Spleen (tissue), 11 donors: ENCODE measurements around the gene FBXL16. TPM values are rescaled to one million over a fixed set of nuclear protein-coding genes. Genes with fewer than 3 reads are reported as not detected.

Experiments
- DNase-seq: peaks from one replicate; pipeline ENCODE4 v3.0.0-alpha.2; 2020
- H3K27ac ChIP-seq, 8 donors: fragments of 200-600 bp; sonication (generic) in 7 of 8; 1 replicate in 4 of 8; 2 replicates in 4 of 8; pipeline versions ENCODE4 v1.5.0 to v1.8.0; 2016 to 2021; ENCODE audit warnings: inconsistent platforms in 4 of 8, mild to moderate bottlenecking in 4 of 8, moderate library complexity in 1 of 8
- H3K27me3 ChIP-seq, 7 donors: fragments of 200-600 bp; sonication (generic) in 6 of 7; replicated peaks in 1 of 7; 1 replicate in 4 of 7; 2 replicates in 3 of 7; pipeline versions ENCODE4 v1.5.0 to v1.8.0; 2016 to 2021; ENCODE audit warnings: inconsistent platforms in 3 of 7, mild to moderate bottlenecking in 1 of 7
- H3K36me3 ChIP-seq, 6 donors: fragments of 200-600 bp; sonication (generic) in 5 of 6; 1 replicate in 4 of 6; 2 replicates in 2 of 6; pipeline versions ENCODE4 v1.5.0 to v1.8.0; 2016 to 2021; ENCODE audit warnings: inconsistent platforms in 2 of 6
- H3K4me1 ChIP-seq, 6 donors: fragments of 200-600 bp; sonication (generic) in 5 of 6; 1 replicate in 3 of 6; 2 replicates in 3 of 6; pipeline versions ENCODE4 v1.5.0 to v1.8.0; 2016 to 2021; ENCODE audit warnings: inconsistent platforms in 3 of 6
- H3K4me3 ChIP-seq, 8 donors: fragments of 200-600 bp; sonication (generic) in 7 of 8; 1 replicate in 4 of 8; 2 replicates in 4 of 8; pipeline versions ENCODE4 v1.5.0 to v1.8.0; 2016 to 2021; ENCODE audit warnings: inconsistent platforms in 4 of 8, mild to moderate bottlenecking in 4 of 8, moderate library complexity in 2 of 8
- H3K9me3 ChIP-seq, 8 donors: fragments of 200-600 bp; sonication (generic) in 7 of 8; 1 replicate in 4 of 8; 2 replicates in 4 of 8; pipeline versions ENCODE4 v1.5.0 to v1.8.0; 2016 to 2021; ENCODE audit warnings: inconsistent platforms in 4 of 8
- CTCF ChIP-seq, 11 experiments: fragments of 200-600 bp in 7 of 11; fragments of 450-650 bp in 4 of 11; sonication (generic) in 4 of 11; IDR thresholded peaks in 8 of 11; conservative IDR thresholded peaks in 3 of 11; 1 replicate in 7 of 11; 2 replicates in 4 of 11; pipeline versions ENCODE4 v1.4.0 to v1.8.0; 2016 to 2021; ENCODE audit warnings: antibody characterized with exemption in 11 of 11, inconsistent platforms in 4 of 11, mild to moderate bottlenecking in 1 of 11
- POLR2A ChIP-seq, 3 donors: fragments of 450-650 bp; IDR thresholded peaks; one replicate each; pipeline ENCODE4 v1.5.1; 2017; ENCODE audit warnings: antibody characterized with exemption in 3 of 3, mild to moderate bottlenecking in 1 of 3
- POLR2AphosphoS5 ChIP-seq, 3 donors: sonication (generic); formaldehyde crosslinking; IDR thresholded peaks; one replicate each; pipeline ENCODE4 v1.5.1; 2017; ENCODE audit warnings: antibody characterized with exemption in 3 of 3
- WGBS, 5 donors: extraction: QIAGEN DNeasy Blood & Tissue Kit in 3 of 5; methylation state at CpG; one replicate each; pipeline versions ENCODE4 v1.1.5 to v1.1.7; 2013 to 2018; 5-methylcytosine and 5-hydroxymethylcytosine counted together
- intact Hi-C: fragments of 100-400 bp; cut with DNase I; formaldehyde crosslinking; loops from one replicate; pipeline ENCODE4 v1.15.0; 2023; ENCODE audit warnings: low total_unique reads
- polyA plus RNA-seq, 3 donors: library from polyadenylated mRNA; stranded (reverse); fragments of 200-250 nt; gene quantifications; one replicate each; pipeline ENCODE4 v1.2.1, GENCODE V29; 2013
- total RNA-seq, 7 donors: library from RNA; depleted of rRNA in 3 of 7; stranded (reverse); fragments of >200 nt in 3 of 7; fragmentation: NEBNext Ultra II Directional in 4 of 7; extraction: Animal tissue kit (Norgen Biotek cat#: 25700) in 4 of 7; gene quantifications; one replicate each; pipeline versions ENCODE4 v1.1.0 to v1.2.1, GENCODE V29; 2016 to 2021
- donor health status: healthy with polysubstance abuse.
- donor health status: DM: no; HTN: no; CAD: no; lungs with moderate emphysema.
- donor health status: DM: no; HTN: no; CAD: no.
- donor health status: Bipolar disorder and iron deficiency.
- donor health status: healthy.
- donor health status: DM: no; HTN: no; CAD: no.
- donor health status: DM: yes; HTN: yes; CAD: no.

The FBXL16 gene
- total and polyA plus RNA-seq, 10 donors, result 0.48 to 2.6 (median 1.5) TPM

DNA sequence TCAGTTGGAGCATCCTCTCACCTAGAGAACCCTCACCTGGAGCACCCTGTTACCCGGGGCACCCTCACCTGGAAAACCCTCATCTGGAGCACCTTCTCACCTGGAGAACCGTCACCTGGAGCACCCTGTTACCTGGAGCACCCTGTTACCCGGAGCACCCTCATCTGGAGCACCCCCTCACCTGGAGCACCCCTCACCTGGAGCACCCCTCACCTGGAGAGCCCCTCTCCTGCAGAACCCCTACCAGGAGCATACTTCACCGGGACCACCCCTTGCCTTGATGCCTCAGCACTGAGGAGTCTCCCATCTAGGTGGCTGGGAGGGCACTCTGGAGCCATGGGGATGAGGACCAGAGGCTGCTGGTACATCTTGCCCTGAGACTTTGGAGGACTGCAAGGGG, 3.4 kb upstream of the FBXL16 start:
- intact Hi-C loops, result no loop called here
- no peaks in the 10 kb centered on the region for H3K36me3 ChIP-seq
- H3K27ac ChIP-seq, result no peak overlapping the region
- peaks cover 8 to 100% (median 72%) of the 10 kb centered on the region in 7 donors for H3K27me3 ChIP-seq
- no peak for DNase-seq
- peaks cover 0 to 42% (median 17%) of the 10 kb centered on the region in 6 donors for H3K4me1 ChIP-seq
- H3K4me3 ChIP-seq, result no peak overlapping the region
- 67 to 90% (median 80%) methylated on average over 3 to 4 of the region's 4 CpGs for WGBS, 5 donors
- TF ChIP-seq CTCF (IDR thresholded peaks at IDR 0.05 in 8 of 11, conservative IDR thresholded peaks at IDR 0.05 in 3 of 11) (no peak), POLR2AphosphoS5 (IDR thresholded peaks at IDR 0.05) (no peak), POLR2A (IDR thresholded peaks at IDR 0.05) (no peak)
- no peaks in the 10 kb centered on the region for H3K9me3 ChIP-seq

DNA sequence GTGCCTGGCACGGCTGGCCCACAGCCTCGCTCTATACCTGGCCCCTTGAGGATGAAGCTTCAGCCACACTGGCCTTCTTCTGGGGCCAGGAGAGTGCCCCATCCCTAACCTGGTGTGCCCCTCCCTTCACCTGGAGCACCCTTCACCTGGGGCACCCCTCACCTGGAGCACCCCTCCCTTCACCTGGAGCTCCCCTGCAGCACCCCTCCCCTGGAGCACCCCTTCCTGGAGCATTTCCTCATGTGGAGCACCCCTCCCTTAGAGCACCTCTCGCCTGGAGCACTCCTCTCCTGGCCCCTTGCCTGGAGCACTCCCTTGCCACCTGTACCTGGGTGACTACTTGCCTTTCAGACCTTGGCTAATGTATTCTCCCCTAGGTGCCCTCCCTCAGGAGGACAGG, 2.4 kb upstream of the FBXL16 start:
- 51 to 59% (median 56%) methylated on average over 3 of the region's 3 CpGs for WGBS, 5 donors

GRCh38 chr16:707062-707538, 1.5 kb upstream of the FBXL16 start:
- Histone ChIP-seq H3K27me3 (peaks cover 8 to 100% (median 91%) of the 10 kb centered on the region in 7 donors), H3K4me1 (peaks cover 0 to 36% (median 16%) of the 10 kb centered on the region in 6 donors), H3K36me3 (no peaks in the 10 kb centered on the region), H3K4me3 (no peak overlapping the region), H3K9me3 (no peaks in the 10 kb centered on the region), H3K27ac (no peak overlapping the region)
- WGBS, 5 donors, result 44 to 52% (median 48%) methylated on average over 5 to 14 of the region's 14 CpGs
- DNase-seq, result no peak
- intact Hi-C loops, result no loop called here
- TF ChIP-seq CTCF (IDR thresholded peaks at IDR 0.05 in 8 of 11, conservative IDR thresholded peaks at IDR 0.05 in 3 of 11), result no peak

More for the DNA sequence above, 2.4 kb upstream of the FBXL16 start:
- Histone ChIP-seq H3K27me3 (peaks cover 8 to 100% (median 81%) of the 10 kb centered on the region in 7 donors), H3K36me3 (no peaks in the 10 kb centered on the region), H3K4me1 (peaks cover 0 to 37% (median 16%) of the 10 kb centered on the region in 6 donors), H3K4me3 (no peak overlapping the region), H3K27ac (no peak overlapping the region), H3K9me3 (no peaks in the 10 kb centered on the region)
- no peak for TF ChIP-seq CTCF (IDR thresholded peaks at IDR 0.05 in 8 of 11, conservative IDR thresholded peaks at IDR 0.05 in 3 of 11)
- TF ChIP-seq POLR2AphosphoS5 (IDR thresholded peaks at IDR 0.05), result no peak
- no peak for TF ChIP-seq POLR2A (IDR thresholded peaks at IDR 0.05)
- intact Hi-C loops, result no loop called here
- no peak for DNase-seq

- Histone ChIP-seq H3K9me3 (no peaks in the 10 kb centered on the region), H3K4me3 (peak overlapping the region in 2 of 8 donors; percentile 4 to 48), H3K27me3 (peaks cover 8 to 100% (median 96%) of the 10 kb centered on the region in 7 donors), H3K4me1 (peaks cover 0 to 31% (median 11%) of the 10 kb centered on the region in 6 donors), H3K27ac (no peak overlapping the region), H3K36me3 (no peaks in the 10 kb centered on the region)
- TF ChIP-seq POLR2AphosphoS5 (IDR thresholded peaks at IDR 0.05) (no peak), POLR2A (IDR thresholded peaks at IDR 0.05) (no peak), CTCF (IDR thresholded peaks at IDR 0.05 in 8 of 11, conservative IDR thresholded peaks at IDR 0.05 in 3 of 11) (no peak)
- 5 to 9% (median 7%) methylated on average over 27 to 49 of the region's 49 CpGs for WGBS, 5 donors
- intact Hi-C loops, result no loop called here
- DNase-seq, result no peak
These were observed 824 bp upstream of the FBXL16 start for GRCh38 chr16:706189-707061.
